ENCODE data around the gene VOPP1.

The VOPP1 gene

DNA sequence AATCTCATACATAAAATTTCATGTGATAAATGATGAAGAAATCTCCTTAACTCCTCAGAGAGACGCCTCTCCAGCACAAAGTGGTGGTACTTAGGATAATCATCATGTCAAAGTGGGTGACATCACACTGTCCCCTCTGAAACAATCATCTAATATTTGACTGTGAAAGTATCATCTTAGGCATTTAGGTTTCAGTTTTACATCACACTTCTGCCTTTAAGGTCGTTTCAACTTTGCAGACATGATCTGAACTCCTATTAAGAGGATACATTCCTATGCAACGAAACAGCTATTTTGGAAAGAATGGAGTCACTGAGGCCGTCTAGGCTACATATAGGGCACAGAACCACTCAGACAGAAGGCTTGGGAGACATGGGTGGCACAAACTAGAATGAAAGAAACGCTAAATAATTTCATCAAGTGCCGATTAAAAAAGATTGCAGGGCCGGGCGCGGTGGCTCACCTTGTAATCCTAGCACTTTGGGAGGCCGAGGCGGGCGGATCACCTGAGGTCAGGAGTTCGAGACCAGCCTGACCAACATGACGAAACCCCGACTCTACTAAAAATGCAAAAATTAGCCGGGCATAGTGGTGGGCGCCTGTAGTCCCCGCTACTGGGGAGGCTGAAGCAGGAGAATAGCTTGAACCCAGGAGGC is 2.0 kb downstream of the VOPP1 start:
- no peak for TF ChIP-seq CTCF (IDR thresholded peaks at IDR 0.05; ENCODE audit: low read depth, low read length, missing control alignments)
- DNase-seq (ENCODE audit: low read depth), result no peak
- H3K4me3 ChIP-seq (ENCODE audit: low read depth, low read length), result peak overlapping the region; percentile 95

GRCh38 chr7:55569797-55570196 is 2.5 kb downstream of the VOPP1 start:
- no peak for TF ChIP-seq CTCF (IDR thresholded peaks at IDR 0.05; ENCODE audit: low read depth, low read length, missing control alignments)
- no peak for DNase-seq (ENCODE audit: low read depth)
- H3K4me3 ChIP-seq (ENCODE audit: low read depth, low read length), result peak overlapping the region; percentile 95

GRCh38 chr7:55569269-55569663 is 3.0 kb downstream of the VOPP1 start:
- no peak for DNase-seq (ENCODE audit: low read depth)
- TF ChIP-seq CTCF (IDR thresholded peaks at IDR 0.05; ENCODE audit: low read depth, low read length, missing control alignments), result no peak

DNA sequence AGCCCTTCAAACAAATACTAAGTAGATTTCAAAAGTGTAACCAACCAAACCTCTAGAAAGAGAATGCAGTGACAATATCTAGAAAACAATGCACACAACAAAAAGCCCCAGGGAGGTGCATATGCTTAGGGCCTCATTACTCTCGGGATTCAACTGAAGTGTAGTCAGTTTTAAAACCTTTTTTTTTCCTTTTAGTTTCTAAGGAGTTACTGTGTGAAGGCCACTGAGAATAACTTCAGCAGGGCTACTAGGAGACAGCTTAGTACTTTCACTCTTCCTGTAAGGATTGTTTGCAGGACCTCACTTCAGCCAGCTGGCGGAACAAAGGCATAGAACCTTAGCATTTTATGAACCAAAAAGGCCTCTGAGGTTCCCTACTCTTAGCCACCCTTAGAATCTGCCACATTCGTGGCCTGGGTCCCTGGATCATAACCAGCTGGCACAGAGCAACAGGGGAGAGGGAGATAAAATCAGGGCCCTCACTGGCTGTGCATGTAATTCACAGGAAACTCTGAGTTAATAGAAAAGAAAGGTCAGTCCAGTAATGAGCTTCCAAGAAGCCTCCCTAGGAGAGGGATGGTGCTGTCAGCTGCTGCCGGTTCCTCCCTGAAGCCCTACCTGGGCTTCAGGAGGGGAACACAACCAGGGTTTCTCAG is 3.6 kb downstream of the VOPP1 start:
- TF ChIP-seq CTCF (IDR thresholded peaks at IDR 0.05; ENCODE audit: low read depth, low read length, missing control alignments), result no peak
- DNase-seq (ENCODE audit: low read depth), result no peak
- H3K4me3 ChIP-seq (ENCODE audit: low read depth, low read length), result peak overlapping the region; percentile 95

More at GRCh38 chr7:55569269-55569663, 3.0 kb downstream of the VOPP1 start:
- peak overlapping the region; percentile 95 for H3K4me3 ChIP-seq (ENCODE audit: low read depth, low read length)

- TF ChIP-seq CTCF (IDR thresholded peaks at IDR 0.05; ENCODE audit: low read depth, low read length, missing control alignments), result no peak
- no peak for DNase-seq (ENCODE audit: low read depth)
- H3K4me3 ChIP-seq (ENCODE audit: low read depth, low read length), result peak overlapping the region; percentile 35; the same call in 1 of the 2 replicates
Observed at GRCh38 chr7:55567571-55567970, 4.7 kb downstream of the VOPP1 start.

DNA sequence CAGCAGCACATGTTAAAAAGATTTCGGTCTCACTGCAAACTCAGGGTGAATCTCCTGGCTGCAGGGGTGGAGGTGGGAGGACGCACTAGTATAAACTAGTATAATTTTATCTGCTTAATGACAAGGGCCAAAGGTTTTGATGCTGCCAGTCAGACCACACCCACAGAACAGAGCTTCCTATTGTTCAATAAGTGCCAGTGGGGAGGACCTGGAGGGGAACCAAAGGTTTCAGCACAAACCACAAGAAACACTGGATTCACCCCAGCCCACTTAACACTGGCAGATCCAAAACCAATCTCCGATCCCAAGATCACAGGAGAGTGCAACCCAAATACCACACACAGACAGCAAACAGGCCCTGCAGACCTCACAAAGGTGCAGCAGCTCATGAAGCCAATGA is 6.6 kb downstream of the VOPP1 start:
- no peak for DNase-seq (ENCODE audit: low read depth)
- no peak for TF ChIP-seq CTCF (IDR thresholded peaks at IDR 0.05; ENCODE audit: low read depth, low read length, missing control alignments)
- peak overlapping the region; percentile 13 for H3K4me3 ChIP-seq (ENCODE audit: low read depth, low read length)
